K562 (cell line): Measurements from ENCODE around the gene TTC33. TPM values are rescaled to one million over a fixed set of nuclear protein-coding genes. Genes with fewer than 3 reads are reported as not detected.

Experiments used
- ATAC-seq: fragments of 200-7000 bp; cut with Tn5 transposase; 3 replicates; pipeline ENCODE4 v1.9.1; 2020; ENCODE audit warnings: moderate library complexity
- BruUV-seq: library from RNA; stranded (reverse); fragments of 400-500 nt; replicated peaks from 2 replicates; lab custom pipeline; 2021; lab: Mats Ljungman, UMichigan
- CTCF ChIA-PET: fragments of 300-600 bp; formaldehyde crosslinking; extraction: SDS; loops from one replicate; lab custom pipeline; 2021; ENCODE audit warnings: low intra/inter-chr PET ratio; lab: Yijun Ruan, JAX
- POLR2A ChIA-PET: fragments of 300-600, 350-650 bp; sonication (Branson Sonifier 250); formaldehyde crosslinking; extraction: SDS; loops from one replicate; lab custom pipeline; 2021; ENCODE audit warnings: antibody characterized with exemption, inconsistent platforms; lab: Yijun Ruan, JAX
- DNase-seq, 4 experiments: peaks; one replicate each; pipeline versions ENCODE4 v3.0.0 to v3.0.0-alpha.2; 2011 to 2018; ENCODE audit warnings: low spot score in 3 of 4, mixed read lengths in 3 of 4; ENCODE audit errors: extremely low read depth in 1 of 4
- FAIRE-seq: peaks from 2 replicates; lab custom pipeline; 2011; peaks lifted over from hg19 to GRCh38; lab: Jason Lieb, UNC
- H2AFZ ChIP-seq: 2 replicates; pipeline ENCODE4 v1.6.0; 2011; ENCODE audit warnings: low read depth, low read length, control low read depth, inconsistent platforms
- H3K27ac ChIP-seq: fragments of 200-600 bp; 3 replicates; pipeline ENCODE4 v1.8.0; 2011; ENCODE audit warnings: low read depth, mild to moderate bottlenecking, control low read depth, inconsistent platforms, low read length, moderate library complexity, mixed read lengths; ENCODE audit errors: extremely low read depth
- H3K27me3 ChIP-seq, 2 experiments: fragments of 300-600 bp in 1 of 2; 2 replicates in 1 of 2; 3 replicates in 1 of 2; pipeline versions ENCODE4 v1.6.0 to v1.8.0; 2011; ENCODE audit warnings: inconsistent platforms in 2 of 2, low read length in 2 of 2, mild to moderate bottlenecking in 1 of 2, mixed read lengths in 1 of 2, moderate library complexity in 1 of 2; ENCODE audit not compliant: control insufficient read depth in 2 of 2, insufficient read depth in 2 of 2
- H3K36me3 ChIP-seq: fragments of 300-600 bp; 3 replicates; pipeline ENCODE4 v1.8.0; 2011; ENCODE audit warnings: mild to moderate bottlenecking, low read length, inconsistent platforms; ENCODE audit not compliant: control insufficient read depth, insufficient read depth
- H3K4me1 ChIP-seq, 2 experiments: fragments of 200-600 bp in 1 of 2; replicated peaks in 1 of 2; 2 replicates in 1 of 2; 3 replicates in 1 of 2; pipeline versions ENCODE4 v1.5.1 to v1.8.0; 2011; ENCODE audit warnings: inconsistent platforms in 2 of 2, low read length in 2 of 2, mild to moderate bottlenecking in 1 of 2, mixed read lengths in 1 of 2, moderate library complexity in 1 of 2; ENCODE audit not compliant: control insufficient read depth in 2 of 2, insufficient read depth in 2 of 2
- H3K4me2 ChIP-seq: 2 replicates; pipeline ENCODE4 v1.6.1; 2011; ENCODE audit warnings: low read length, control low read depth, inconsistent platforms, mixed read lengths; ENCODE audit not compliant: insufficient read depth
- H3K4me3 ChIP-seq: fragments of 200-600 bp; sonication (generic), shearing (Covaris generic); 2 replicates; pipeline ENCODE4 v1.5.1; 2016; ENCODE audit warnings: control low read depth, inconsistent platforms
- H3K79me2 ChIP-seq: fragments of 200-600 bp; 3 replicates; pipeline ENCODE4 v1.8.0; 2011; ENCODE audit warnings: low read length, inconsistent platforms; ENCODE audit not compliant: control insufficient read depth, insufficient read depth
- H3K9ac ChIP-seq, 2 experiments: 2 replicates each; pipeline versions ENCODE4 v1.6.0 to v1.6.1; 2011; ENCODE audit warnings: low read depth in 2 of 2, low read length in 2 of 2, control low read depth in 1 of 2, inconsistent platforms in 1 of 2, mild to moderate bottlenecking in 1 of 2, mixed read lengths in 1 of 2; ENCODE audit not compliant: insufficient read depth in 1 of 2
- H3K9me1 ChIP-seq: one replicate; pipeline ENCODE4 v1.6.0; 2011; ENCODE audit warnings: inconsistent platforms, mild to moderate bottlenecking, low read length, moderate library complexity; ENCODE audit not compliant: control insufficient read depth, insufficient read depth
- H3K9me3 ChIP-seq: replicated peaks from 2 replicates; pipeline ENCODE4 v1.5.1; 2011; ENCODE audit warnings: low read depth, low read length, inconsistent platforms; ENCODE audit not compliant: control insufficient read depth, insufficient read depth
- H4K20me1 ChIP-seq: replicated peaks from 2 replicates; pipeline ENCODE4 v1.6.1; 2011; ENCODE audit warnings: low read length, inconsistent platforms, mixed read lengths; ENCODE audit not compliant: control insufficient read depth, insufficient read depth
- CREB1 ChIP-seq, 2 experiments: sonication (generic) in 1 of 2; formaldehyde crosslinking in 1 of 2; IDR thresholded peaks; 2 replicates each; pipeline versions ENCODE4 v1.6.1 to v1.8.0; 2012 to 2022; ENCODE audit warnings: inconsistent platforms in 1 of 2, mild to moderate bottlenecking in 1 of 2, missing genetic modification reagents in 1 of 2, moderate library complexity in 1 of 2
- CXXC5 ChIP-seq: fragments of 250-450 bp; sonication (Bioruptor Pico); IDR thresholded peaks from 2 replicates; pipeline ENCODE4 v1.8.0; 2022; ENCODE audit warnings: inconsistent platforms, mild to moderate bottlenecking, moderate library complexity
- ELK3 ChIP-seq: fragments of 450-650 bp; formaldehyde crosslinking; IDR thresholded peaks from 2 replicates; pipeline ENCODE4 v1.4.0; 2020; ENCODE audit warnings: mild to moderate bottlenecking
- FOXA3 ChIP-seq, 2 experiments: fragments of 450-650 bp in 1 of 2; sonication (generic) in 1 of 2; formaldehyde crosslinking; IDR thresholded peaks in 1 of 2; conservative IDR thresholded peaks in 1 of 2; 2 replicates each; pipeline versions ENCODE4 v1.4.0 to v1.8.0; 2020 to 2022; ENCODE audit warnings: mild to moderate bottlenecking in 2 of 2, missing genetic modification reagents in 1 of 2
- ZNF224 ChIP-seq: sonication (generic); formaldehyde crosslinking; IDR thresholded peaks from 2 replicates; pipeline ENCODE4 v1.8.0; 2022; ENCODE audit warnings: mild to moderate bottlenecking, missing genetic modification reagents
- ZNF592 ChIP-seq: fragments of 450-650 bp; IDR thresholded peaks from 2 replicates; pipeline ENCODE4 v1.6.1; 2017; ENCODE audit warnings: antibody characterized with exemption, mild to moderate bottlenecking
- ZNF830 ChIP-seq: fragments of 250-450 bp; sonication (Bioruptor Pico); IDR thresholded peaks from 2 replicates; pipeline ENCODE4 v1.5.0; 2021; ENCODE audit warnings: mild to moderate bottlenecking
- WGBS: fragments of 100-300 bp; shearing (Covaris generic); methylation state at CpG from one replicate; pipeline ENCODE4 v1.1.6; 2016; ENCODE audit warnings: low coverage, mixed read lengths; ENCODE audit not compliant: insufficient coverage; ENCODE audit errors: missing lambda C conversion rate; 5-methylcytosine and 5-hydroxymethylcytosine counted together
- in situ Hi-C: fragments of 300-500 bp; cut with MboI; formaldehyde crosslinking; loops from 4 replicates; pipeline ENCODE4 v1.15.0; 2018; ENCODE audit warnings: inconsistent platforms, mixed read lengths
- intact Hi-C: fragments of 100-400 bp; cut with micrococcal nuclease; formaldehyde crosslinking; loops from 2 replicates; pipeline ENCODE4 v1.14.2; 2022
- polyA plus RNA-seq, 8 experiments: library from polyadenylated mRNA; depleted of rRNA in 4 of 8; stranded (reverse) in 5 of 8; unstranded in 3 of 8; fragments of >200 nt; fragmentation: Nextera tagmentation in 2 of 8; fragmentation: Illumina TruSeq in 1 of 8; extraction: Ambion mirVana in 2 of 8; extraction: Trizol in 1 of 8; gene quantifications; 2 replicates each; pipeline versions ENCODE4 v1.2.1 to v1.2.3, GENCODE V29; 2011 to 2014; ENCODE audit warnings: inconsistent platforms in 1 of 8, missing spikeins in 1 of 8
- total RNA-seq, 7 experiments: library from RNA; depleted of rRNA in 6 of 7; stranded (reverse); fragments of >200 nt in 6 of 7; fragmentation: Illumina TruSeq in 2 of 7; extraction: Trizol in 2 of 7; gene quantifications; 2 replicates each; pipeline versions ENCODE4 v1.2.1 to v1.2.3, GENCODE V29; 2011 to 2021; ENCODE audit warnings: low replicate concordance in 1 of 7
- TF ChIP-seq, protein P1 (sequence below): fragments of 450-650 bp; formaldehyde crosslinking; IDR thresholded peaks from 2 replicates; pipeline ENCODE4 v1.4.0; 2022; ENCODE audit warnings: missing genetic modification characterization
- TF ChIP-seq, protein P2 (sequence below): conservative IDR thresholded peaks from 2 replicates; pipeline ENCODE4 v1.6.1; 2011; ENCODE audit warnings: low read depth, mild to moderate bottlenecking, low read length; ENCODE audit not compliant: control insufficient read depth
- TF ChIP-seq, protein P3 (sequence below): fragments of 250-450 bp; sonication (Bioruptor Pico); IDR thresholded peaks from 2 replicates; pipeline ENCODE4 v1.4.0; 2020

Gene TTC33
- total and polyA plus RNA-seq, 9 of the 15 experiments (the other 6 are each of a cell fraction or from before 2014, with no cell fraction given): 11.5 to 24.9 (median 21.1) TPM

DNA sequence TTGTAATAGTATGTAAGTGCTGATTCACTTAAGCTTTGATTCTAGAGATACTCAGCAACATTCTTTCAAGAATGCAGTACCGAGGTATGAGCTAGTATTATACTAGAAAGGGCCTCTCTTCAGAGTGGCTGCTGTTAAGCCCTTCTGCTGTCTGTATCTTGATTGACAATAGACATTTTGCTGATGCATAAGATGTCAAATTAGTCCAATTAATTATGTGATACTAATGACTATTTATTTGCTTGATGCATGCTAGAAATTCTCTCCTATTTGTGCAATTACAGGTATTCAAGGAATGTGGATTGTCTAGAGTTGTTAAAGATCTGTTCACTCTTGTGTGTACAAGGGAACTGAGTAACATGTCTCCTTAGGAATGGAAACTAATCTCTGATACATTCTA is 168.4 kb downstream of the TTC33 start (continued):
- TF ChIP-seq ELK3: no peak
- TF ChIP-seq CXXC5 (CRISPR knock-in tag): no peak
- no peak for TF ChIP-seq ZNF830 (CRISPR knock-in tag)
- TF ChIP-seq, protein P1, sequence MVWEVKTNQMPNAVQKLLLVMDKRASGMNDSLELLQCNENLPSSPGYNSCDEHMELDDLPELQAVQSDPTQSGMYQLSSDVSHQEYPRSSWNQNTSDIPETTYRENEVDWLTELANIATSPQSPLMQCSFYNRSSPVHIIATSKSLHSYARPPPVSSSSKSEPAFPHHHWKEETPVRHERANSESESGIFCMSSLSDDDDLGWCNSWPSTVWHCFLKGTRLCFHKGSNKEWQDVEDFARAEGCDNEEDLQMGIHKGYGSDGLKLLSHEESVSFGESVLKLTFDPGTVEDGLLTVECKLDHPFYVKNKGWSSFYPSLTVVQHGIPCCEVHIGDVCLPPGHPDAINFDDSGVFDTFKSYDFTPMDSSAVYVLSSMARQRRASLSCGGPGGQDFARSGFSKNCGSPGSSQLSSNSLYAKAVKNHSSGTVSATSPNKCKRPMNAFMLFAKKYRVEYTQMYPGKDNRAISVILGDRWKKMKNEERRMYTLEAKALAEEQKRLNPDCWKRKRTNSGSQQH (CRISPR knock-in tag): no peak
- TF ChIP-seq, protein P2, sequence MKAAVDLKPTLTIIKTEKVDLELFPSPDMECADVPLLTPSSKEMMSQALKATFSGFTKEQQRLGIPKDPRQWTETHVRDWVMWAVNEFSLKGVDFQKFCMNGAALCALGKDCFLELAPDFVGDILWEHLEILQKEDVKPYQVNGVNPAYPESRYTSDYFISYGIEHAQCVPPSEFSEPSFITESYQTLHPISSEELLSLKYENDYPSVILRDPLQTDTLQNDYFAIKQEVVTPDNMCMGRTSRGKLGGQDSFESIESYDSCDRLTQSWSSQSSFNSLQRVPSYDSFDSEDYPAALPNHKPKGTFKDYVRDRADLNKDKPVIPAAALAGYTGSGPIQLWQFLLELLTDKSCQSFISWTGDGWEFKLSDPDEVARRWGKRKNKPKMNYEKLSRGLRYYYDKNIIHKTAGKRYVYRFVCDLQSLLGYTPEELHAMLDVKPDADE: no peak

DNA sequence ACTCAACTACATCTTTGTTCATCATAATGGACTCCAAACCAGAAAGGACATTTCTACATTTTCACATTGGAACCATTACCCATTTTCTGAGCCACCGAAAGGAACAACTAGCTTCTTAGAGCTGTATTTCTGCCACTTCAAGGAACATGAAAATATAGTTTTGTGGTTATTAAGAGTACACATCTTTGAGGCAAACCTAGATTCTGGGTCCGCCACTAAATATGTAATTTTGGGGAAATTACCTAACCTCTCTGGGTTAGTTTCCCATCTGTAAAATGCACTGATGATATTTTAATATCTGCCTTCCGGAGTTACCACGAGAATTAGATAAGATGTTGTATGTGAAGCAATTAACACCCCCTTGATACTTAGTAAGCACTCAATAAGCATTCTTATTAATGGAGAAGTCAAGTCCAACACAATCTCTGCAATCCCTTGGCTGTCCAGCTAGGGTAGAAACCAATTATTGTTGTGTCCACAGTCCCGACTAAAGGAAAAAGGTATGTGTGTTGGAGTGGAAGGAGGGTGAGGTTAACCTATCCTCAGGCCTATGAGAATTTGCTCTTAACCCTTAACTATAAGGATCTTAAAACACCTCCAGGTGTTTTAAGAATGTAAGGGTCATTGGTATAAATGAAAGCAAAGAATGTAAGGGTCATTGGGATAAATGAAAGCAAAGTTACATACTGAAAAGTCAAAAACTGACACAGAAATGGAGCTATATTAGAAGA is 170.1 kb downstream of the TTC33 start:
- H2AFZ ChIP-seq: no peak overlapping the region
- no TSS peak for BruUV-seq
- H3K4me2 ChIP-seq: no peak overlapping the region
- no peak overlapping the region for H3K9ac ChIP-seq
- DNase-seq (no peak), FAIRE-seq (peak; percentile 51), ATAC-seq (no peak)
- ChIA-PET POLR2A (no interaction called here), CTCF (no interaction called here)
- H3K9me3 ChIP-seq: no peaks in the 10 kb centered on the region
- H3K4me3 ChIP-seq: no peak overlapping the region
- H4K20me1 ChIP-seq: no peaks in the 10 kb centered on the region
- no peaks in the 10 kb centered on the region for H3K9me1 ChIP-seq
- no peak overlapping the region for H3K27ac ChIP-seq
- no peaks in the 10 kb centered on the region for H3K27me3 ChIP-seq
- H3K79me2 ChIP-seq: no peaks in the 10 kb centered on the region
- in situ Hi-C loops: no loop called here
- intact Hi-C loops: no loop called here
- H3K4me1 ChIP-seq: no peaks in the 10 kb centered on the region
- H3K36me3 ChIP-seq: no peaks in the 10 kb centered on the region
- 0% methylated on average over 5 of the region's 5 CpGs for WGBS
- TF ChIP-seq CREB1 (IDR thresholded peaks at IDR 0.05) (no peak), CREB1 (CRISPR knock-in tag; IDR thresholded peaks at IDR 0.05) (no peak), ZNF592 (no peak), ZNF224 (no peak), FOXA3 (CRISPR knock-in tag; conservative IDR thresholded peaks at IDR 0.05 in 1 of 2, IDR thresholded peaks at IDR 0.05 in 1 of 2) (no peak)
- TF ChIP-seq, protein P3, sequence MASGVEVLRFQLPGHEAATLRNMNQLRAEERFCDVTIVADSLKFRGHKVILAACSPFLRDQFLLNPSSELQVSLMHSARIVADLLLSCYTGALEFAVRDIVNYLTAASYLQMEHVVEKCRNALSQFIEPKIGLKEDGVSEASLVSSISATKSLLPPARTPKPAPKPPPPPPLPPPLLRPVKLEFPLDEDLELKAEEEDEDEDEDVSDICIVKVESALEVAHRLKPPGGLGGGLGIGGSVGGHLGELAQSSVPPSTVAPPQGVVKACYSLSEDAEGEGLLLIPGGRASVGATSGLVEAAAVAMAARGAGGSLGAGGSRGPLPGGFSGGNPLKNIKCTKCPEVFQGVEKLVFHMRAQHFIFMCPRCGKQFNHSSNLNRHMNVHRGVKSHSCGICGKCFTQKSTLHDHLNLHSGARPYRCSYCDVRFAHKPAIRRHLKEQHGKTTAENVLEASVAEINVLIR (CRISPR knock-in tag): no peak
